ENCODE measurements around the gene RHPN2. TPM values are rescaled to one million over a fixed set of nuclear protein-coding genes. Genes with fewer than 3 reads are reported as not detected.

The RHPN2 gene
- total RNA-seq, 1 donor from 2014 or later, result 10.2 TPM

GRCh38 chr19:33064458-33064791 lies 263 bp downstream of the RHPN2 start:
- Mint-ChIP-seq H3K9me3 (no peaks in the 10 kb centered on the region), H3K27me3 (ENCODE audit: low read depth) (peaks cover 35% of the 10 kb centered on the region), H3K27ac (ENCODE audit: unreplicated experiment) (no peak overlapping the region), H3K4me1 (peaks cover 9% of the 10 kb centered on the region), H3K36me3 (ENCODE audit: low read depth) (no peaks in the 10 kb centered on the region), H3K4me3 (peak overlapping the region; percentile 83)
- peak; percentile 21 for TF ChIP-seq CTCF (conservative IDR thresholded peaks at IDR 0.05)
- no peak for DNase-seq (ENCODE audit: low read depth, low spot score)

- Mint-ChIP-seq H3K4me3 (peak overlapping the region; percentile 83), H3K36me3 (ENCODE audit: low read depth) (no peaks in the 10 kb centered on the region), H3K27ac (ENCODE audit: unreplicated experiment) (no peak overlapping the region), H3K9me3 (no peaks in the 10 kb centered on the region), H3K27me3 (ENCODE audit: low read depth) (peaks cover 35% of the 10 kb centered on the region), H3K4me1 (peaks cover 10% of the 10 kb centered on the region)
- TF ChIP-seq CTCF (conservative IDR thresholded peaks at IDR 0.05), result peak; percentile 35
- no peak for DNase-seq (ENCODE audit: low read depth, low spot score)
Measured at GRCh38 chr19:33063753-33064457, 783 bp downstream of the RHPN2 start.

- DNase-seq (ENCODE audit: low read depth, low spot score), result no peak
- Mint-ChIP-seq H3K9me3 (no peaks in the 10 kb centered on the region), H3K27me3 (ENCODE audit: low read depth) (peaks cover 35% of the 10 kb centered on the region), H3K36me3 (ENCODE audit: low read depth) (no peaks in the 10 kb centered on the region), H3K4me1 (peaks cover 10% of the 10 kb centered on the region), H3K27ac (ENCODE audit: unreplicated experiment) (no peak overlapping the region), H3K4me3 (peak overlapping the region; percentile 83)
- TF ChIP-seq CTCF (conservative IDR thresholded peaks at IDR 0.05), result no peak
Measured at GRCh38 chr19:33063356-33063752, 1.3 kb downstream of the RHPN2 start.

- no peaks in the 10 kb centered on the region for H3K9me3 Mint-ChIP-seq
- no peak for TF ChIP-seq CTCF (conservative IDR thresholded peaks at IDR 0.05)
- no peak overlapping the region for H3K27ac Mint-ChIP-seq (ENCODE audit: unreplicated experiment)
- H3K4me1 Mint-ChIP-seq, result peaks cover 14% of the 10 kb centered on the region
- H3K36me3 Mint-ChIP-seq (ENCODE audit: low read depth), result no peaks in the 10 kb centered on the region
- peak overlapping the region; percentile 83 for H3K4me3 Mint-ChIP-seq
- peaks cover 35% of the 10 kb centered on the region for H3K27me3 Mint-ChIP-seq (ENCODE audit: low read depth)
- no peak for DNase-seq (ENCODE audit: low read depth, low spot score)
Measured at GRCh38 chr19:33062902-33063301, 1.8 kb downstream of the RHPN2 start.

- Mint-ChIP-seq H3K4me1 (peaks cover 18% of the 10 kb centered on the region), H3K36me3 (ENCODE audit: low read depth) (no peaks in the 10 kb centered on the region), H3K4me3 (no peak overlapping the region), H3K27ac (ENCODE audit: unreplicated experiment) (no peak overlapping the region), H3K27me3 (ENCODE audit: low read depth) (peaks cover 26% of the 10 kb centered on the region), H3K9me3 (no peaks in the 10 kb centered on the region)
- DNase-seq (ENCODE audit: low read depth, low spot score), result no peak
- no peak for TF ChIP-seq CTCF (conservative IDR thresholded peaks at IDR 0.05)
Measured at GRCh38 chr19:33060586-33060985, 4.1 kb downstream of the RHPN2 start.
